BLaER1 treated with 17β-estradiol and CSF1 and Interleukin-3, amounts not matched to agents 10 nM and 100 nM (cell line): ENCODE data around the gene PRIMA1.

Experiments used
- H3K27ac ChIP-seq, 11 experiments: shearing (Covaris generic); formaldehyde crosslinking; 2 replicates each; pipeline ENCODE4 v1.8.1; 2022
- H3K27me3 ChIP-seq, 11 experiments: shearing (Covaris generic); formaldehyde crosslinking; 2 replicates each; pipeline ENCODE4 v1.8.1; 2022
- H3K36me3 ChIP-seq, 11 experiments: shearing (Covaris generic); formaldehyde crosslinking; 2 replicates each; pipeline ENCODE4 v1.8.1; 2022
- H3K4me1 ChIP-seq, 10 experiments: shearing (Covaris generic); formaldehyde crosslinking; 2 replicates each; pipeline ENCODE4 v1.8.1; 2022
- H3K4me2 ChIP-seq, 11 experiments: shearing (Covaris generic); formaldehyde crosslinking; 2 replicates each; pipeline ENCODE4 v1.8.1; 2022
- H3K4me3 ChIP-seq, 10 experiments: shearing (Covaris generic); formaldehyde crosslinking; 2 replicates each; pipeline ENCODE4 v1.8.1; 2022
- H3K9ac ChIP-seq, 11 experiments: shearing (Covaris generic); formaldehyde crosslinking; 2 replicates each; pipeline ENCODE4 v1.8.1; 2022
- H3K9me3 ChIP-seq, 11 experiments: shearing (Covaris generic); formaldehyde crosslinking; replicated peaks in 1 of 11; 2 replicates each; pipeline ENCODE4 v1.8.1; 2022
- H4K20me1 ChIP-seq, 11 experiments: shearing (Covaris generic); formaldehyde crosslinking; 2 replicates each; pipeline ENCODE4 v1.8.1; 2022
- Cebpa-rat ChIP-seq, 11 experiments: shearing (Covaris generic); IDR thresholded peaks; 2 replicates each; pipeline ENCODE4 v1.8.1; 2022

The PRIMA1 gene

GRCh38 chr14:93708311-93708734, 80.0 kb downstream of the PRIMA1 start:
- no peak overlapping the region; a peak in 1 of 22 replicates for H3K9ac ChIP-seq
- no peaks in the 10 kb centered on the region for H4K20me1 ChIP-seq
- peak overlapping the region in 8 of 11 experiments; percentile 31 to 59 (median 34); a peak in 10 of 22 replicates for H3K27ac ChIP-seq
- no peak for TF ChIP-seq Cebpa-rat (IDR thresholded peaks at IDR 0.05)
- H3K9me3 ChIP-seq, result no peaks in the 10 kb centered on the region
- H3K36me3 ChIP-seq, result no peaks in the 10 kb centered on the region
- H3K4me3 ChIP-seq, result no peak overlapping the region
- peaks cover 19 to 25% (median 22%) of the 10 kb centered on the region in 10 experiments for H3K4me1 ChIP-seq
- H3K27me3 ChIP-seq, result no peaks in the 10 kb centered on the region
- peak overlapping the region; percentile 53 to 71 (median 64) for H3K4me2 ChIP-seq

GRCh38 chr14:93707475-93707874, 80.8 kb downstream of the PRIMA1 start:
- Histone ChIP-seq H3K9me3 (no peaks in the 10 kb centered on the region), H3K27me3 (no peaks in the 10 kb centered on the region), H3K4me2 (peak overlapping the region in 7 of 11 experiments; percentile 53 to 69 (median 61); a peak in 7 of 22 replicates), H3K9ac (no peak overlapping the region; a peak in 1 of 22 replicates), H4K20me1 (no peaks in the 10 kb centered on the region), H3K4me3 (no peak overlapping the region), H3K4me1 (peaks cover 19 to 25% (median 22%) of the 10 kb centered on the region in 10 experiments), H3K27ac (no peak overlapping the region), H3K36me3 (no peaks in the 10 kb centered on the region)
- no peak for TF ChIP-seq Cebpa-rat (IDR thresholded peaks at IDR 0.05)

GRCh38 chr14:93706360-93706955, 81.8 kb downstream of the PRIMA1 start:
- Histone ChIP-seq H3K27ac (no peak overlapping the region), H3K4me1 (peaks cover 19 to 25% (median 22%) of the 10 kb centered on the region in 10 experiments), H3K27me3 (no peaks in the 10 kb centered on the region), H3K4me3 (no peak overlapping the region), H3K9me3 (no peaks in the 10 kb centered on the region; a peak in 1 of 22 replicates), H3K9ac (no peak overlapping the region), H3K4me2 (no peak overlapping the region), H3K36me3 (no peaks in the 10 kb centered on the region), H4K20me1 (no peaks in the 10 kb centered on the region)
- no peak for TF ChIP-seq Cebpa-rat (IDR thresholded peaks at IDR 0.05)

DNA sequence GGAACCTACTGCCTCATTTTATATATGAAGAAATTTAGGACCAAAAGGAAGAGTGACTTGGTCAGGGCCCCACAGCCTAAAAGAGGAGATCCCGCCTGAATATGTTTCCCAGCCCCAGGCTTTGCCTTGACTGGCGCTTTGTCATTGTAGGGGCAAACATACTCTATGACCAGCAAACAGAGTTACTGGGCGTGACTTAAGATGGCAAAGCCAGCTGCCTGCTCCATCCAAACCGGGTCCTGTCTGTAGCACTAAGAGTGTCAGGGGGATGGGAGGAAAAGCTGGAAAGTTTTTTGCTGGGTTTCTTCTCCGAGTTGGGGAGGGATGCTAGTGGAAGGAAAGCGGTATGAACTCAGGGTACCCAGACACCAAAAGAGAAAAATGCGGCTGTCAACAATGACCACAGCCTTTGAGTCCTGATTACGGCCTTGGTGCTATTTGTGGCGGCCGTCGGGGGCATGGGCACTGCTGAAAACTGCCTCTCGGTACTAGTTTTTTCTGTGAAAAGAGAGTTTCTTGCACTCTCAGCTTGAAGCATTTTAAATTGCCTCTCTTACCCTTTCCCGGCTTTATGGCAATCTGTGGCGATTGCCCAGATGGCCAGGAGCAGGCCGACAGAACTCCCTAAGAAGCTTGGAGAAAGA, 82.7 kb downstream of the PRIMA1 start:
- no peak overlapping the region for H3K4me3 ChIP-seq
- peaks cover 3 to 7% (median 6%) of the 10 kb centered on the region in 11 experiments; a peak in 14 of 22 replicates for H3K9me3 ChIP-seq
- H4K20me1 ChIP-seq, result no peaks in the 10 kb centered on the region
- peaks cover 19 to 25% (median 22%) of the 10 kb centered on the region in 10 experiments for H3K4me1 ChIP-seq
- H3K27ac ChIP-seq, result no peak overlapping the region
- no peak overlapping the region for H3K9ac ChIP-seq
- H3K27me3 ChIP-seq, result no peaks in the 10 kb centered on the region
- H3K4me2 ChIP-seq, result no peak overlapping the region
- TF ChIP-seq Cebpa-rat (IDR thresholded peaks at IDR 0.05), result no peak
- no peaks in the 10 kb centered on the region for H3K36me3 ChIP-seq

DNA sequence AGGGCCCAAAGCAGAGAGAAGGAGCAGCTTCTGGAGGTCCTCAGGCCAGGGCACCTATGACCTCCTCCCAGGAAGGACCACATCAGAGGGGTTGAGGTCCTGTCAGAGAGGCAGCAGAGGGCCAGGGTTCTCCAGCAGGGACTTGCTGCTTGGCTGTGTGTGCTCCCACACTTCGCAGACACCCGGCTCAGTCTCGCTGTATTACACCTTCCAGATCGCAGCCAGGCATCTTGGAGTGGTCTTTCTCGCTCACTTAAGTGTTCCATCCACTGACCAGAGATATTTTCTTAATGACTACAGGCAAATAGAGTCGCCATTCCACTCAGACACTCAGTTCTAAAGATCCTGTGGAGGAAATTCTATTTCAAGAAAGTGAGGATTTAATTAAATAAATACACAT, 84.3 kb downstream of the PRIMA1 start:
- peaks cover 9 to 19% (median 16%) of the 10 kb centered on the region in 11 experiments; a peak in 17 of 22 replicates for H3K9me3 ChIP-seq
- H4K20me1 ChIP-seq, result no peaks in the 10 kb centered on the region
- no peak overlapping the region for H3K4me2 ChIP-seq
- H3K4me1 ChIP-seq, result peaks cover 11 to 15% (median 14%) of the 10 kb centered on the region in 10 experiments
- no peak overlapping the region for H3K4me3 ChIP-seq
- H3K27ac ChIP-seq, result no peak overlapping the region
- H3K9ac ChIP-seq, result no peak overlapping the region
- H3K36me3 ChIP-seq, result no peaks in the 10 kb centered on the region
- no peak for TF ChIP-seq Cebpa-rat (IDR thresholded peaks at IDR 0.05)
- no peaks in the 10 kb centered on the region for H3K27me3 ChIP-seq

GRCh38 chr14:93702946-93703345, 85.3 kb downstream of the PRIMA1 start:
- Histone ChIP-seq H3K9me3 (peaks cover 16 to 29% (median 25%) of the 10 kb centered on the region in 11 experiments; a peak in 21 of 22 replicates), H3K27ac (no peak overlapping the region), H3K4me3 (no peak overlapping the region), H3K9ac (no peak overlapping the region), H3K4me2 (no peak overlapping the region), H4K20me1 (no peaks in the 10 kb centered on the region), H3K36me3 (no peaks in the 10 kb centered on the region), H3K4me1 (peaks cover 1 to 5% (median 4%) of the 10 kb centered on the region in 10 experiments; a peak in 19 of 20 replicates), H3K27me3 (no peaks in the 10 kb centered on the region)
- no peak for TF ChIP-seq Cebpa-rat (IDR thresholded peaks at IDR 0.05)

DNA sequence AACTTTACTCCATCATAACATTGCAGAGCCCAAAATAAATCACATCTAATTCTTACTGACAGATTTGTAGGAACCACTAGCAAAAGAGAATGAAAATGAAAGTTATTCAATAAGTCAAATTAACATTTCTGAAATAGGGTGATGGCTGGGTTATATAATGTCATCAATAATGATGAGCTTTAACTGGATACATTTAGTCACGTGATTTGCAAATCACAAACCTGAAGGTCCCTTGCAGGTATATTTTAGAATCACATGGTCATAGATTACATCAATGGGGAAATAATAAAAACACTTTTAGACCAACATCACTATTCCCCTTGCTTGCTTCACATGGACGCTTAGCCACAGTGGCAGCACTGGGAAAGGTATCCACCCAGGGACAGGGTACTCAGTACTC, 86.7 kb downstream of the PRIMA1 start:
- Histone ChIP-seq H4K20me1 (no peaks in the 10 kb centered on the region), H3K27me3 (no peaks in the 10 kb centered on the region), H3K9ac (no peak overlapping the region), H3K36me3 (no peaks in the 10 kb centered on the region), H3K4me2 (no peak overlapping the region), H3K4me3 (no peak overlapping the region), H3K27ac (no peak overlapping the region), H3K4me1 (no peaks in the 10 kb centered on the region), H3K9me3 (peaks cover 26 to 39% (median 32%) of the 10 kb centered on the region in 11 experiments; a peak in 21 of 22 replicates)
- TF ChIP-seq Cebpa-rat (IDR thresholded peaks at IDR 0.05), result no peak

GRCh38 chr14:93700928-93701327, 87.4 kb downstream of the PRIMA1 start:
- Histone ChIP-seq H3K4me1 (no peaks in the 10 kb centered on the region), H3K4me3 (no peak overlapping the region), H3K9ac (no peak overlapping the region), H3K27ac (no peak overlapping the region), H3K27me3 (no peaks in the 10 kb centered on the region), H3K36me3 (no peaks in the 10 kb centered on the region), H3K4me2 (no peak overlapping the region), H4K20me1 (no peaks in the 10 kb centered on the region), H3K9me3 (peaks cover 26 to 39% (median 32%) of the 10 kb centered on the region in 11 experiments; a peak in 21 of 22 replicates)
- TF ChIP-seq Cebpa-rat (IDR thresholded peaks at IDR 0.05), result no peak

GRCh38 chr14:93693914-93694313, 94.4 kb downstream of the PRIMA1 start:
- TF ChIP-seq Cebpa-rat (IDR thresholded peaks at IDR 0.05), result no peak
- no peaks in the 10 kb centered on the region for H3K27me3 ChIP-seq
- no peaks in the 10 kb centered on the region for H3K4me1 ChIP-seq
- H3K27ac ChIP-seq, result no peak overlapping the region
- H3K36me3 ChIP-seq, result no peaks in the 10 kb centered on the region
- H3K9me3 ChIP-seq, result peaks cover 16 to 21% (median 17%) of the 10 kb centered on the region in 11 experiments; a peak in 21 of 22 replicates
- no peak overlapping the region for H3K9ac ChIP-seq
- H3K4me3 ChIP-seq, result no peak overlapping the region
- no peak overlapping the region for H3K4me2 ChIP-seq
- no peaks in the 10 kb centered on the region for H4K20me1 ChIP-seq
